Measurements from ENCODE around the gene DPCD. TPM values are rescaled to one million over a fixed set of nuclear protein-coding genes. Genes with fewer than 3 reads are reported as not detected.

DPCD gene
- total and polyA plus RNA-seq, 10 of the 15 experiments (the other 5 are each of a cell fraction or from before 2014, with no cell fraction given), result 9.7 to 50.9 (median 26.3) TPM

DNA sequence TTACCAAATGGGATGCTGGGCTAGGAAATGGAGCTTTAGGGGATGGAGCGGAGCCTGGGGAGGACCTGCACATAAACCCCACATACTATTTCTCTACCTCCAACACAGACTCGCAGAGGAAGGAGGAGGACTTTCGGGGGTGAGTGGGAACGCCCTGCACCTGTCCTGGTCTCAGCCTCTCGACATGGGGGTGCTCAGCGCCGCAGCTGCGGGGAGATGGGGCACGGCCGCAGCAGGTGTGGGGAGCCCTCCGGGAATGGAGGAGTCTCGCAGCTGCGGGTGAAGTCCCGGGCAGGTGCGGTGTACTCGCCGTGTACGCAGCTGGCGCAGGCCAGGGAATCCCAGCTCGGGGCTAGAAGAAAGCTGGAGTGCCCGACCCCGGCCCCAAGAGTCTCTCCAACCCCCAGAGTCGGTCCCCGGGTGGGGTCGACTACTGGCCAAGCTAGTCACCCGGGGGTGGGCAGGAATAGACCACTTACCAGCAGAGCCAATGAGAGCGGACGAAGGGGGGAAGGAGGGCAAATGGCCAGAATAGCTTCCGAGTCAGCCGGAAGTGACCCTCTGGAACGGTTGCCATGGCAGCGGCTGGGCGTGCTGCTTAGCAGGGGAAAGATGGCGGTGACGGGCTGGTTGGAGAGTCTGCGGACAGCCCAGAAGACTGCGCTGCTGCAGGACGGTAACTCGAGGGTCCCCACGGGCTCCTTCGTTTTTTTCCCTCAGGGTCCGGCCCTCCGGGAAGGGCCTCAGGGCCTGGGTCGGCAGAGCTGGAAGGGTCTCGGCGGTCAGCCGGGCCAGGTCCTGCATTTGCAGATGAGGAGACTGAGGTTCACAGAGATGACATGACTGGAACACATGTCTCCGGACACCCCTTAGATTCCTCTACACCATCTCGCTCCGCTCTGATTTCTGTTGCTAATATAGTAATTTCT is at the start of gene DPCD, which contains the start of gene POLL (continued):
- TF ChIP-seq BHLHE40 (IDR thresholded peaks at IDR 0.05; ENCODE audit: borderline replicate concordance in 1 of 2, low read depth in 2 of 2, low read length in 1 of 2) (peak in 1 of 2 experiments; percentile 46; a peak in 1 of 4 replicates), SIX5 (IDR thresholded peaks at IDR 0.05; ENCODE audit: low read depth, low read length, severe bottlenecking) (peak; percentile 62), PML (IDR thresholded peaks at IDR 0.05; ENCODE audit: low read length) (peak; percentile 30; the same call in 1 of the 2 replicates), ZNF217 (IDR thresholded peaks at IDR 0.05) (no peak), RUNX3 (IDR thresholded peaks at IDR 0.05; ENCODE audit: low read length) (peak; percentile 43; the same call in 1 of the 2 replicates), NR2C2 (IDR thresholded peaks at IDR 0.05; ENCODE audit: borderline replicate concordance, control insufficient read depth, insufficient read length, low read depth) (peak; percentile 96), FOS (IDR thresholded peaks at IDR 0.05; ENCODE audit: borderline replicate concordance, extremely low read depth, insufficient read length) (no peak), GABPA (IDR thresholded peaks at IDR 0.05; ENCODE audit: low read depth) (peak; percentile 99), ZNF384 (IDR thresholded peaks at IDR 0.05; ENCODE audit: borderline replicate concordance, low read depth, low read length) (no peak), SUZ12 (IDR thresholded peaks at IDR 0.05; ENCODE audit: unreplicated experiment) (no peak), TCF7 (IDR thresholded peaks at IDR 0.05; ENCODE audit: borderline replicate concordance) (no peak), MYB (IDR thresholded peaks at IDR 0.05; ENCODE audit: borderline replicate concordance, low read depth, low read length) (no peak), ESRRA (IDR thresholded peaks at IDR 0.05; ENCODE audit: low read length) (no peak), SMC3 (IDR thresholded peaks at IDR 0.05; ENCODE audit: borderline replicate concordance, low read length) (no peak), RCOR1 (conservative IDR thresholded peaks at IDR 0.05; ENCODE audit: low read depth, low read length) (no peak), NBN (IDR thresholded peaks at IDR 0.05) (peak; percentile 64; the same call in 1 of the 2 replicates), BACH1 (IDR thresholded peaks at IDR 0.05; ENCODE audit: borderline replicate concordance) (no peak), JUNB (IDR thresholded peaks at IDR 0.05) (no peak)
- TF ChIP-seq, protein P1, sequence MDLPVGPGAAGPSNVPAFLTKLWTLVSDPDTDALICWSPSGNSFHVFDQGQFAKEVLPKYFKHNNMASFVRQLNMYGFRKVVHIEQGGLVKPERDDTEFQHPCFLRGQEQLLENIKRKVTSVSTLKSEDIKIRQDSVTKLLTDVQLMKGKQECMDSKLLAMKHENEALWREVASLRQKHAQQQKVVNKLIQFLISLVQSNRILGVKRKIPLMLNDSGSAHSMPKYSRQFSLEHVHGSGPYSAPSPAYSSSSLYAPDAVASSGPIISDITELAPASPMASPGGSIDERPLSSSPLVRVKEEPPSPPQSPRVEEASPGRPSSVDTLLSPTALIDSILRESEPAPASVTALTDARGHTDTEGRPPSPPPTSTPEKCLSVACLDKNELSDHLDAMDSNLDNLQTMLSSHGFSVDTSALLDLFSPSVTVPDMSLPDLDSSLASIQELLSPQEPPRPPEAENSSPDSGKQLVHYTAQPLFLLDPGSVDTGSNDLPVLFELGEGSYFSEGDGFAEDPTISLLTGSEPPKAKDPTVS (IDR thresholded peaks at IDR 0.05; ENCODE audit: low read depth, low read length), result no peak
- TF ChIP-seq, protein P2, sequence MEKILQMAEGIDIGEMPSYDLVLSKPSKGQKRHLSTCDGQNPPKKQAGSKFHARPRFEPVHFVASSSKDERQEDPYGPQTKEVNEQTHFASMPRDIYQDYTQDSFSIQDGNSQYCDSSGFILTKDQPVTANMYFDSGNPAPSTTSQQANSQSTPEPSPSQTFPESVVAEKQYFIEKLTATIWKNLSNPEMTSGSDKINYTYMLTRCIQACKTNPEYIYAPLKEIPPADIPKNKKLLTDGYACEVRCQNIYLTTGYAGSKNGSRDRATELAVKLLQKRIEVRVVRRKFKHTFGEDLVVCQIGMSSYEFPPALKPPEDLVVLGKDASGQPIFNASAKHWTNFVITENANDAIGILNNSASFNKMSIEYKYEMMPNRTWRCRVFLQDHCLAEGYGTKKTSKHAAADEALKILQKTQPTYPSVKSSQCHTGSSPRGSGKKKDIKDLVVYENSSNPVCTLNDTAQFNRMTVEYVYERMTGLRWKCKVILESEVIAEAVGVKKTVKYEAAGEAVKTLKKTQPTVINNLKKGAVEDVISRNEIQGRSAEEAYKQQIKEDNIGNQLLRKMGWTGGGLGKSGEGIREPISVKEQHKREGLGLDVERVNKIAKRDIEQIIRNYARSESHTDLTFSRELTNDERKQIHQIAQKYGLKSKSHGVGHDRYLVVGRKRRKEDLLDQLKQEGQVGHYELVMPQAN (conservative IDR thresholded peaks at IDR 0.05), result peak; percentile 92
- TF ChIP-seq, protein P3, sequence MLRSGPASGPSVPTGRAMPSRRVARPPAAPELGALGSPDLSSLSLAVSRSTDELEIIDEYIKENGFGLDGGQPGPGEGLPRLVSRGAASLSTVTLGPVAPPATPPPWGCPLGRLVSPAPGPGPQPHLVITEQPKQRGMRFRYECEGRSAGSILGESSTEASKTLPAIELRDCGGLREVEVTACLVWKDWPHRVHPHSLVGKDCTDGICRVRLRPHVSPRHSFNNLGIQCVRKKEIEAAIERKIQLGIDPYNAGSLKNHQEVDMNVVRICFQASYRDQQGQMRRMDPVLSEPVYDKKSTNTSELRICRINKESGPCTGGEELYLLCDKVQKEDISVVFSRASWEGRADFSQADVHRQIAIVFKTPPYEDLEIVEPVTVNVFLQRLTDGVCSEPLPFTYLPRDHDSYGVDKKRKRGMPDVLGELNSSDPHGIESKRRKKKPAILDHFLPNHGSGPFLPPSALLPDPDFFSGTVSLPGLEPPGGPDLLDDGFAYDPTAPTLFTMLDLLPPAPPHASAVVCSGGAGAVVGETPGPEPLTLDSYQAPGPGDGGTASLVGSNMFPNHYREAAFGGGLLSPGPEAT (IDR thresholded peaks at IDR 0.05; ENCODE audit: low read depth), result peak; percentile 59; the same call in 1 of the 2 replicates
- TF ChIP-seq, protein P4, sequence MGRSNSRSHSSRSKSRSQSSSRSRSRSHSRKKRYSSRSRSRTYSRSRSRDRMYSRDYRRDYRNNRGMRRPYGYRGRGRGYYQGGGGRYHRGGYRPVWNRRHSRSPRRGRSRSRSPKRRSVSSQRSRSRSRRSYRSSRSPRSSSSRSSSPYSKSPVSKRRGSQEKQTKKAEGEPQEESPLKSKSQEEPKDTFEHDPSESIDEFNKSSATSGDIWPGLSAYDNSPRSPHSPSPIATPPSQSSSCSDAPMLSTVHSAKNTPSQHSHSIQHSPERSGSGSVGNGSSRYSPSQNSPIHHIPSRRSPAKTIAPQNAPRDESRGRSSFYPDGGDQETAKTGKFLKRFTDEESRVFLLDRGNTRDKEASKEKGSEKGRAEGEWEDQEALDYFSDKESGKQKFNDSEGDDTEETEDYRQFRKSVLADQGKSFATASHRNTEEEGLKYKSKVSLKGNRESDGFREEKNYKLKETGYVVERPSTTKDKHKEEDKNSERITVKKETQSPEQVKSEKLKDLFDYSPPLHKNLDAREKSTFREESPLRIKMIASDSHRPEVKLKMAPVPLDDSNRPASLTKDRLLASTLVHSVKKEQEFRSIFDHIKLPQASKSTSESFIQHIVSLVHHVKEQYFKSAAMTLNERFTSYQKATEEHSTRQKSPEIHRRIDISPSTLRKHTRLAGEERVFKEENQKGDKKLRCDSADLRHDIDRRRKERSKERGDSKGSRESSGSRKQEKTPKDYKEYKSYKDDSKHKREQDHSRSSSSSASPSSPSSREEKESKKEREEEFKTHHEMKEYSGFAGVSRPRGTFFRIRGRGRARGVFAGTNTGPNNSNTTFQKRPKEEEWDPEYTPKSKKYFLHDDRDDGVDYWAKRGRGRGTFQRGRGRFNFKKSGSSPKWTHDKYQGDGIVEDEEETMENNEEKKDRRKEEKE (IDR thresholded peaks at IDR 0.05), result no peak

Measured in GM12878 (cell line).